IMR-90 (cell line): ENCODE results near the gene KCNK17. TPM values are rescaled to one million over a fixed set of nuclear protein-coding genes. Genes with fewer than 3 reads are reported as not detected.

Source experiments
- ATAC-seq: fragments of 200-7000 bp; cut with Tn5 transposase; 2 replicates; pipeline ENCODE4 v1.9.1; 2020; ENCODE audit warnings: low read depth, mild to moderate bottlenecking, moderate library complexity
- BruUV-seq: library from RNA; stranded (reverse); fragments of 400-500 nt; replicated peaks from 2 replicates; lab custom pipeline; 2021; lab: Mats Ljungman, UMichigan
- CTCF ChIA-PET: fragments of 300-600 bp; formaldehyde crosslinking; extraction: SDS; loops from one replicate; lab custom pipeline; 2021; ENCODE audit warnings: antibody characterized with exemption; lab: Yijun Ruan, JAX
- POLR2A ChIA-PET: fragments of 300-600 bp; sonication (Branson Sonifier 250); formaldehyde crosslinking; loops from one replicate; lab custom pipeline; 2022; ENCODE audit warnings: antibody characterized with exemption; ENCODE audit not compliant: unreplicated experiment; lab: Charles Lee
- DNase-seq: peaks from one replicate; pipeline ENCODE4 v3.0.0; 2013
- H2AFZ ChIP-seq: replicated peaks from 2 replicates; pipeline ENCODE3; 2013; ENCODE audit warnings: low read length, mild to moderate bottlenecking; ENCODE audit not compliant: poor library complexity
- H2AK5ac ChIP-seq: 2 replicates; pipeline ENCODE4 v1.6.1; 2013; ENCODE audit warnings: low read depth, low read length, inconsistent platforms
- H2AK9ac ChIP-seq: replicated peaks from 2 replicates; pipeline ENCODE3; 2013; ENCODE audit warnings: mild to moderate bottlenecking, low read depth, low read length, moderate library complexity; ENCODE audit not compliant: poor library complexity
- H2BK120ac ChIP-seq: 2 replicates; pipeline ENCODE4 v1.6.1; 2013; ENCODE audit warnings: low read depth, low read length, inconsistent platforms
- H2BK15ac ChIP-seq: 3 replicates; pipeline ENCODE4 v1.6.1; 2013; ENCODE audit warnings: low read depth, low read length, inconsistent platforms
- H2BK20ac ChIP-seq: 2 replicates; pipeline ENCODE4 v1.6.1; 2013; ENCODE audit warnings: low read depth, mild to moderate bottlenecking, inconsistent platforms, low read length, moderate library complexity
- H2BK5ac ChIP-seq: 2 replicates; pipeline ENCODE4 v1.6.1; 2013; ENCODE audit warnings: mild to moderate bottlenecking, low read depth, low read length, inconsistent platforms; ENCODE audit not compliant: poor library complexity, severe bottlenecking
- H3K14ac ChIP-seq: replicated peaks from 2 replicates; pipeline ENCODE4 v1.6.1; 2013; ENCODE audit warnings: low read depth, low read length, inconsistent platforms
- H3K18ac ChIP-seq: 2 replicates; pipeline ENCODE4 v1.6.1; 2013; ENCODE audit warnings: low read depth, low read length, control low read depth
- H3K23ac ChIP-seq: 2 replicates; pipeline ENCODE4 v1.6.1; 2013; ENCODE audit warnings: low read depth, low read length, inconsistent platforms
- H3K27ac ChIP-seq: 2 replicates; pipeline ENCODE4 v1.5.1; 2013; ENCODE audit warnings: mild to moderate bottlenecking, control low read depth, low read length; ENCODE audit not compliant: insufficient read depth
- H3K27me3 ChIP-seq: 2 replicates; pipeline ENCODE4 v1.6.1; 2013; ENCODE audit warnings: low read length; ENCODE audit not compliant: control insufficient read depth, insufficient read depth
- H3K36me3 ChIP-seq: 2 replicates; pipeline ENCODE4 v1.6.1; 2013; ENCODE audit warnings: low read length, mixed read lengths; ENCODE audit not compliant: control insufficient read depth, insufficient read depth
- H3K4ac ChIP-seq: 2 replicates; pipeline ENCODE4 v1.6.1; 2013; ENCODE audit warnings: low read depth, low read length, inconsistent platforms
- H3K4me1 ChIP-seq: 2 replicates; pipeline ENCODE4 v1.6.1; 2013; ENCODE audit warnings: low read length, mixed read lengths; ENCODE audit not compliant: control insufficient read depth, insufficient read depth
- H3K4me2 ChIP-seq: 2 replicates; pipeline ENCODE4 v1.6.1; 2013; ENCODE audit warnings: low read depth, mild to moderate bottlenecking, control low read depth, low read length, moderate library complexity
- H3K4me3 ChIP-seq: 2 replicates; pipeline ENCODE4 v1.5.1; 2013; ENCODE audit warnings: low read depth, mild to moderate bottlenecking, control low read depth, low read length, moderate library complexity; ENCODE audit not compliant: insufficient read depth
- H3K56ac ChIP-seq: 2 replicates; pipeline ENCODE4 v1.6.1; 2013; ENCODE audit warnings: low read length, inconsistent platforms; ENCODE audit not compliant: insufficient read depth; ENCODE audit errors: extremely low read depth
- H3K79me1 ChIP-seq, 2 experiments: 2 replicates each; pipeline ENCODE4 v1.6.1; 2013; ENCODE audit warnings: low read length in 2 of 2, inconsistent platforms in 1 of 2, low read depth in 1 of 2
- H3K9ac ChIP-seq: 2 replicates; pipeline ENCODE4 v1.6.1; 2013; ENCODE audit warnings: low read depth, low read length, control low read depth
- H3K9me1 ChIP-seq: 2 replicates; pipeline ENCODE4 v1.6.1; 2013; ENCODE audit warnings: low read length, inconsistent platforms; ENCODE audit not compliant: insufficient read depth
- H3K9me3 ChIP-seq: 2 replicates; pipeline ENCODE4 v1.6.1; 2013; ENCODE audit warnings: low read length; ENCODE audit not compliant: control insufficient read depth, insufficient read depth
- H4K20me1 ChIP-seq: 2 replicates; pipeline ENCODE4 v1.6.1; 2013; ENCODE audit warnings: low read length, inconsistent platforms; ENCODE audit not compliant: insufficient read depth
- H4K5ac ChIP-seq: 2 replicates; pipeline ENCODE4 v1.6.1; 2013; ENCODE audit warnings: mild to moderate bottlenecking, low read depth, low read length, control low read depth
- H4K8ac ChIP-seq, 2 experiments: 2 replicates each; pipeline ENCODE4 v1.6.1; 2013; ENCODE audit warnings: low read depth in 2 of 2, low read length in 2 of 2, control low read depth in 1 of 2, inconsistent platforms in 1 of 2
- H4K91ac ChIP-seq: 2 replicates; pipeline ENCODE4 v1.6.1; 2013; ENCODE audit warnings: low read depth, low read length, inconsistent platforms; ENCODE audit not compliant: insufficient read depth
- BHLHE40 ChIP-seq: fragments of 150-350 bp; IDR thresholded peaks from 2 replicates; pipeline ENCODE4 v1.6.1; 2016; ENCODE audit warnings: mild to moderate bottlenecking, low read depth, low read length
- CEBPB ChIP-seq: IDR thresholded peaks from 2 replicates; pipeline ENCODE4 v1.6.1; 2012; ENCODE audit warnings: low read depth, low read length, improper control_type of control experiment
- CHD1 ChIP-seq: IDR thresholded peaks from 2 replicates; pipeline ENCODE4 v1.6.1; 2012; ENCODE audit warnings: low read depth, low read length, improper control_type of control experiment
- FOS ChIP-seq: fragments of 150-350 bp; IDR thresholded peaks from 2 replicates; pipeline ENCODE4 v1.6.1; 2016; ENCODE audit warnings: low read depth, low read length
- MAFK ChIP-seq: IDR thresholded peaks from 2 replicates; pipeline ENCODE4 v1.6.1; 2012; ENCODE audit warnings: low read depth, low read length, improper control_type of control experiment
- MAZ ChIP-seq: IDR thresholded peaks from 2 replicates; pipeline ENCODE4 v1.6.1; 2012; ENCODE audit warnings: low read depth, mild to moderate bottlenecking, low read length, improper control_type of control experiment, moderate library complexity, borderline replicate concordance
- MXI1 ChIP-seq: IDR thresholded peaks from 2 replicates; pipeline ENCODE4 v1.6.1; 2012; ENCODE audit warnings: low read depth, mild to moderate bottlenecking, low read length, moderate library complexity, borderline replicate concordance
- NFE2L2 ChIP-seq: fragments of 150-350 bp; IDR thresholded peaks from 2 replicates; pipeline ENCODE4 v1.6.1; 2016; ENCODE audit warnings: low read depth, mild to moderate bottlenecking, low read length
- RAD21 ChIP-seq: IDR thresholded peaks from 2 replicates; pipeline ENCODE4 v1.6.1; 2012; ENCODE audit warnings: low read length, improper control_type of control experiment
- RCOR1 ChIP-seq: IDR thresholded peaks from 2 replicates; pipeline ENCODE4 v1.6.1; 2012; ENCODE audit warnings: mild to moderate bottlenecking, low read length, improper control_type of control experiment; ENCODE audit not compliant: insufficient replicate concordance
- dilution Hi-C: fragments of 300-500 bp; cut with HindIII; formaldehyde crosslinking; loops from one replicate; pipeline ENCODE4 v1.14.3; 2018; ENCODE audit warnings: low sequenced_read_pairs; ENCODE audit not compliant: unreplicated experiment
- in situ Hi-C: fragments of 300-500 bp; cut with MboI; formaldehyde crosslinking; loops from 3 replicates; pipeline ENCODE4 v1.14.3; 2019; ENCODE audit warnings: low sequenced_read_pairs, inconsistent platforms, mixed read lengths
- intact Hi-C: fragments of 100-400 bp; cut with micrococcal nuclease; formaldehyde crosslinking; loops from 2 replicates; pipeline ENCODE4 v1.10.0; 2022
- polyA plus RNA-seq, 3 experiments: library from polyadenylated mRNA; depleted of rRNA; stranded (reverse); fragments of >200 nt; gene quantifications; 2 replicates each; pipeline ENCODE4 v1.2.3, GENCODE V29; 2012; ENCODE audit warnings: low replicate concordance in 1 of 3
- total RNA-seq: library from RNA; depleted of rRNA; stranded (reverse); fragments of >200 nt; gene quantifications from 2 replicates; pipeline ENCODE4 v1.2.3, GENCODE V29; 2012
- TF ChIP-seq, protein P1 (sequence below): conservative IDR thresholded peaks from 2 replicates; pipeline ENCODE4 v1.5.1; 2012; ENCODE audit warnings: mild to moderate bottlenecking, low read depth, low read length, improper control_type of control experiment
- TF ChIP-seq, protein P2 (sequence below): fragments of 150-350 bp; IDR thresholded peaks from 2 replicates; pipeline ENCODE4 v1.6.1; 2017; ENCODE audit warnings: mild to moderate bottlenecking, antibody characterized with exemption, low read length, low read depth
- TF ChIP-seq, protein P3 (sequence below): fragments of 150-350 bp; IDR thresholded peaks from 2 replicates; pipeline ENCODE4 v1.6.1; 2016; ENCODE audit warnings: low read depth, mild to moderate bottlenecking, low read length, moderate library complexity, borderline replicate concordance

The KCNK17 gene
- total and polyA plus RNA-seq, 2 of the 4 experiments (the other 2 are of a cell fraction): not detected

DNA sequence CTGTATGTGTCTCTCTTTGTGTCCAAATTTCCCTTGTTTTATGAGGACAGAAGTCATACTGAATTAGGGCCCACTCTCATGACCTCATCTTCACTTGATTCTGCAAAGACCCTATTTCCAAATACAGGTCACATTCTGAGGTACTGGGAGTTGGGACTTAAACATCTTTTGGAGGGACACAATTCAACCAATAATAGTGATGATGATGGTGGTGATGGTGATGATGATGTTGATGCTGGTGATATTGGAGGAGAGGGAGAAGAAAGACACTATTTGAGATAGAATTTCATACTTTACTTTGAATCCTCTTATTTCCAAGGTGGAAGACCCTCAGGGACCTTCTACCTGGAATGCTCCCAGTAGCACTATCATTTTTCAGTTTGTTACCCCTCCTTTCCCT is 63.7 kb downstream of the KCNK17 start:
- no peak for DNase-seq
- Histone ChIP-seq H4K8ac (no peak overlapping the region), H3K4me3 (no peak overlapping the region), H2BK120ac (no peak overlapping the region), H2AK9ac (no peak overlapping the region), H4K5ac (no peak overlapping the region), H3K18ac (no peak overlapping the region), H2BK15ac (no peak overlapping the region), H3K9me3 (no peaks in the 10 kb centered on the region), H2BK20ac (no peak overlapping the region), H3K56ac (no peak overlapping the region), H3K9ac (no peak overlapping the region), H3K27ac (no peak overlapping the region), H3K14ac (no peak overlapping the region), H3K4me1 (no peaks in the 10 kb centered on the region), H4K20me1 (no peaks in the 10 kb centered on the region), H2BK5ac (no peak overlapping the region), H2AFZ (no peak overlapping the region), H2AK5ac (no peak overlapping the region), H3K4me2 (no peak overlapping the region), H3K4ac (no peak overlapping the region), H3K23ac (no peak overlapping the region), H3K27me3 (no peaks in the 10 kb centered on the region), H3K36me3 (no peaks in the 10 kb centered on the region), H3K9me1 (no peaks in the 10 kb centered on the region), H4K91ac (no peak overlapping the region), H3K79me1 (no peaks in the 10 kb centered on the region)
- no peak for ATAC-seq
- in situ Hi-C loops (no loop called here), intact Hi-C loops (no loop called here), dilution Hi-C loops (no loop called here)
- no peak for TF ChIP-seq MAZ
- TF ChIP-seq MAFK: no peak
- no peak for TF ChIP-seq MXI1
- TF ChIP-seq, protein P1, sequence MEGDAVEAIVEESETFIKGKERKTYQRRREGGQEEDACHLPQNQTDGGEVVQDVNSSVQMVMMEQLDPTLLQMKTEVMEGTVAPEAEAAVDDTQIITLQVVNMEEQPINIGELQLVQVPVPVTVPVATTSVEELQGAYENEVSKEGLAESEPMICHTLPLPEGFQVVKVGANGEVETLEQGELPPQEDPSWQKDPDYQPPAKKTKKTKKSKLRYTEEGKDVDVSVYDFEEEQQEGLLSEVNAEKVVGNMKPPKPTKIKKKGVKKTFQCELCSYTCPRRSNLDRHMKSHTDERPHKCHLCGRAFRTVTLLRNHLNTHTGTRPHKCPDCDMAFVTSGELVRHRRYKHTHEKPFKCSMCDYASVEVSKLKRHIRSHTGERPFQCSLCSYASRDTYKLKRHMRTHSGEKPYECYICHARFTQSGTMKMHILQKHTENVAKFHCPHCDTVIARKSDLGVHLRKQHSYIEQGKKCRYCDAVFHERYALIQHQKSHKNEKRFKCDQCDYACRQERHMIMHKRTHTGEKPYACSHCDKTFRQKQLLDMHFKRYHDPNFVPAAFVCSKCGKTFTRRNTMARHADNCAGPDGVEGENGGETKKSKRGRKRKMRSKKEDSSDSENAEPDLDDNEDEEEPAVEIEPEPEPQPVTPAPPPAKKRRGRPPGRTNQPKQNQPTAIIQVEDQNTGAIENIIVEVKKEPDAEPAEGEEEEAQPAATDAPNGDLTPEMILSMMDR: no peak
- no peak for TF ChIP-seq RAD21
- TF ChIP-seq FOS: no peak
- TF ChIP-seq, protein P2, sequence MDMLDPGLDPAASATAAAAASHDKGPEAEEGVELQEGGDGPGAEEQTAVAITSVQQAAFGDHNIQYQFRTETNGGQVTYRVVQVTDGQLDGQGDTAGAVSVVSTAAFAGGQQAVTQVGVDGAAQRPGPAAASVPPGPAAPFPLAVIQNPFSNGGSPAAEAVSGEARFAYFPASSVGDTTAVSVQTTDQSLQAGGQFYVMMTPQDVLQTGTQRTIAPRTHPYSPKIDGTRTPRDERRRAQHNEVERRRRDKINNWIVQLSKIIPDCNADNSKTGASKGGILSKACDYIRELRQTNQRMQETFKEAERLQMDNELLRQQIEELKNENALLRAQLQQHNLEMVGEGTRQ: no peak
- TF ChIP-seq, protein P3, sequence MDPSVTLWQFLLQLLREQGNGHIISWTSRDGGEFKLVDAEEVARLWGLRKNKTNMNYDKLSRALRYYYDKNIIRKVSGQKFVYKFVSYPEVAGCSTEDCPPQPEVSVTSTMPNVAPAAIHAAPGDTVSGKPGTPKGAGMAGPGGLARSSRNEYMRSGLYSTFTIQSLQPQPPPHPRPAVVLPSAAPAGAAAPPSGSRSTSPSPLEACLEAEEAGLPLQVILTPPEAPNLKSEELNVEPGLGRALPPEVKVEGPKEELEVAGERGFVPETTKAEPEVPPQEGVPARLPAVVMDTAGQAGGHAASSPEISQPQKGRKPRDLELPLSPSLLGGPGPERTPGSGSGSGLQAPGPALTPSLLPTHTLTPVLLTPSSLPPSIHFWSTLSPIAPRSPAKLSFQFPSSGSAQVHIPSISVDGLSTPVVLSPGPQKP: no peak
- no peak for TF ChIP-seq CEBPB
- no peak for TF ChIP-seq BHLHE40
- TF ChIP-seq NFE2L2: no peak
- TF ChIP-seq RCOR1: no peak
- no peak for TF ChIP-seq CHD1
- ChIA-PET POLR2A (no interaction called here), CTCF (no interaction called here)
- no TSS peak for BruUV-seq
